KMS-11 (cell line): Measurements from ENCODE around the gene IL13.

Source experiments
- H2AFZ ChIP-seq: fragments of 200-600 bp; sonication (generic); 2 replicates; pipeline ENCODE4 v1.6.1; 2016; ENCODE audit warnings: antibody characterized with exemption, mixed run types, low read depth
- H3K27ac ChIP-seq: fragments of 200-600 bp; sonication (generic); 2 replicates; pipeline ENCODE4 v1.6.1; 2016; ENCODE audit warnings: mild to moderate bottlenecking, mixed run types
- H3K27me3 ChIP-seq: fragments of 200-600 bp; sonication (generic); 2 replicates; pipeline ENCODE4 v1.6.1; 2017; ENCODE audit warnings: mild to moderate bottlenecking, low read depth, mixed run types, moderate library complexity; ENCODE audit not compliant: insufficient read depth
- H3K36me3 ChIP-seq: fragments of 200-600 bp; sonication (generic); 2 replicates; pipeline ENCODE4 v1.6.1; 2017; ENCODE audit warnings: mild to moderate bottlenecking, mixed run types; ENCODE audit not compliant: insufficient read depth
- H3K4me1 ChIP-seq: fragments of 200-600 bp; sonication (generic); 2 replicates; pipeline ENCODE4 v1.6.1; 2016; ENCODE audit warnings: mild to moderate bottlenecking, low read depth, mixed run types; ENCODE audit not compliant: poor library complexity, severe bottlenecking
- H3K4me2 ChIP-seq: fragments of 200-600 bp; sonication (generic); 2 replicates; pipeline ENCODE4 v1.7.0; 2016; ENCODE audit warnings: mild to moderate bottlenecking, mixed run types
- H3K4me3 ChIP-seq: fragments of 200-600 bp; sonication (generic); IDR thresholded peaks from 2 replicates; pipeline ENCODE4 v1.6.1; 2017; ENCODE audit warnings: low read depth, low read length, mixed read lengths; ENCODE audit not compliant: insufficient read depth
- H3K79me2 ChIP-seq: fragments of 200-600 bp; sonication (generic); 2 replicates; pipeline ENCODE4 v1.6.1; 2016; ENCODE audit warnings: low read depth, mixed run types; ENCODE audit not compliant: insufficient read depth
- H3K9ac ChIP-seq: fragments of 200-600 bp; sonication (generic); 2 replicates; pipeline ENCODE4 v1.6.1; 2016; ENCODE audit warnings: mild to moderate bottlenecking, mixed run types
- H4K20me1 ChIP-seq: fragments of 200-600 bp; sonication (generic); 2 replicates; pipeline ENCODE4 v1.6.1; 2016; ENCODE audit warnings: mild to moderate bottlenecking, mixed run types; ENCODE audit not compliant: insufficient read depth
- CTCF ChIP-seq: fragments of 200-600 bp; sonication (generic); conservative IDR thresholded peaks from 2 replicates; pipeline ENCODE4 v1.6.1; 2017; ENCODE audit warnings: low read depth, mild to moderate bottlenecking, antibody characterized with exemption, low read length, moderate library complexity, mixed read lengths

The IL13 gene

DNA sequence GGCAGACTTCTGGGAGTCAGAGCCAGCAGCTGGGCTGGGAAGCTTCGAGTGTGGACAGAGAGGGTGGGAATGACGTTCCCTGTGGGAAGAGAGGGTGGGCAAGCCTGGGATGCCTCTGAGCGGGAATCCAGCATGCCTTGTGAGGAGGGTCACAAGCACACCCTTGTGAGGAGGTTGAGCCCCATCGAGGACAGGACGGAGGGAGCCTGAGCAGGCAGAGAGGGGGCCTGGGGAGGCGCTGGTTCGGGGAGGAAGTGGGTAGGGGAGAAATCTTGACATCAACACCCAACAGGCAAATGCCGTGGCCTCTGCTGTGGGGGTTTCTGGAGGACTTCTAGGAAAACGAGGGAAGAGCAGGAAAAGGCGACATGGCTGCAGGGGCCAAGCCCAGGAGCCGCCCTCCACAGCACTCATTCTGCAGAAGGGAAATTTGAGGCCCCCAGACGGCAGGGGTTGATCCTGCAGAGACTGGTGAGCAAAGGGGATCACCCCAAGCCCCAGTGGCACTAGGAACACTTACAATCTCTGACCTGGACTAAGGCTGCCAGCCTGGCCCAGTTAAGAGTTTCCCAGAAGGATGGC lies 1.1 kb upstream of the IL13 start:
- H3K27ac ChIP-seq: no peak overlapping the region
- H3K4me1 ChIP-seq: no peaks in the 10 kb centered on the region
- H2AFZ ChIP-seq: no peak overlapping the region
- H4K20me1 ChIP-seq: no peaks in the 10 kb centered on the region
- no peaks in the 10 kb centered on the region for H3K79me2 ChIP-seq
- H3K4me2 ChIP-seq: no peak overlapping the region
- H3K36me3 ChIP-seq: no peaks in the 10 kb centered on the region
- no peak overlapping the region for H3K4me3 ChIP-seq
- H3K9ac ChIP-seq: no peak overlapping the region
- no peaks in the 10 kb centered on the region for H3K27me3 ChIP-seq
- no peak for TF ChIP-seq CTCF

GRCh38 chr5:132658381-132659302 lies 669 bp downstream of the IL13 start:
- TF ChIP-seq CTCF: no peak
- H3K9ac ChIP-seq: no peak overlapping the region
- no peak overlapping the region for H3K27ac ChIP-seq
- no peaks in the 10 kb centered on the region for H3K27me3 ChIP-seq
- no peak overlapping the region for H2AFZ ChIP-seq
- H3K36me3 ChIP-seq: no peaks in the 10 kb centered on the region
- H3K4me3 ChIP-seq: no peak overlapping the region
- no peaks in the 10 kb centered on the region for H3K79me2 ChIP-seq
- H3K4me1 ChIP-seq: peaks cover 8% of the 10 kb centered on the region
- no peaks in the 10 kb centered on the region for H4K20me1 ChIP-seq
- no peak overlapping the region for H3K4me2 ChIP-seq

GRCh38 chr5:132659598-132660493 lies 1.9 kb downstream of the IL13 start:
- Histone ChIP-seq H3K4me1 (peaks cover 12% of the 10 kb centered on the region), H2AFZ (no peak overlapping the region), H3K9ac (no peak overlapping the region)

More at GRCh38 chr5:132659598-132660493, 1.9 kb downstream of the IL13 start:
- Histone ChIP-seq H3K36me3 (no peaks in the 10 kb centered on the region), H3K27me3 (no peaks in the 10 kb centered on the region), H3K27ac (no peak overlapping the region), H3K79me2 (no peaks in the 10 kb centered on the region), H4K20me1 (no peaks in the 10 kb centered on the region), H3K4me2 (no peak overlapping the region), H3K4me3 (no peak overlapping the region)
- no peak for TF ChIP-seq CTCF
